ENCODE data around the gene SPOCK1. TPM values are rescaled to one million over a fixed set of nuclear protein-coding genes. Genes with fewer than 3 reads are reported as not detected.
"Not testable (repeated sequence)": the region's sequence is repeated elsewhere in the genome, so short reads cannot be mapped to it uniquely, and the experiment has no call there.

SPOCK1 gene
- total RNA-seq, 4 donors from 2014 or later = 22.7 to 117 (median 41.8) TPM

GRCh38 chr5:137234973-137235943, 263.9 kb downstream of the SPOCK1 start:
- TF ChIP-seq, protein P1, sequence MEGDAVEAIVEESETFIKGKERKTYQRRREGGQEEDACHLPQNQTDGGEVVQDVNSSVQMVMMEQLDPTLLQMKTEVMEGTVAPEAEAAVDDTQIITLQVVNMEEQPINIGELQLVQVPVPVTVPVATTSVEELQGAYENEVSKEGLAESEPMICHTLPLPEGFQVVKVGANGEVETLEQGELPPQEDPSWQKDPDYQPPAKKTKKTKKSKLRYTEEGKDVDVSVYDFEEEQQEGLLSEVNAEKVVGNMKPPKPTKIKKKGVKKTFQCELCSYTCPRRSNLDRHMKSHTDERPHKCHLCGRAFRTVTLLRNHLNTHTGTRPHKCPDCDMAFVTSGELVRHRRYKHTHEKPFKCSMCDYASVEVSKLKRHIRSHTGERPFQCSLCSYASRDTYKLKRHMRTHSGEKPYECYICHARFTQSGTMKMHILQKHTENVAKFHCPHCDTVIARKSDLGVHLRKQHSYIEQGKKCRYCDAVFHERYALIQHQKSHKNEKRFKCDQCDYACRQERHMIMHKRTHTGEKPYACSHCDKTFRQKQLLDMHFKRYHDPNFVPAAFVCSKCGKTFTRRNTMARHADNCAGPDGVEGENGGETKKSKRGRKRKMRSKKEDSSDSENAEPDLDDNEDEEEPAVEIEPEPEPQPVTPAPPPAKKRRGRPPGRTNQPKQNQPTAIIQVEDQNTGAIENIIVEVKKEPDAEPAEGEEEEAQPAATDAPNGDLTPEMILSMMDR (IDR thresholded peaks at IDR 0.05) = no peak
- ATAC-seq (ENCODE audit: low FRiP score) (no peak), DNase-seq (ENCODE audit: low spot score) (no peak)

- TF ChIP-seq, protein P1 (IDR thresholded peaks at IDR 0.05) = no peak
- ATAC-seq (ENCODE audit: low FRiP score) = no peak
- no peak for DNase-seq (ENCODE audit: low spot score)
Observed at GRCh38 chr5:137233726-137234125, 265.4 kb downstream of the SPOCK1 start.

DNA sequence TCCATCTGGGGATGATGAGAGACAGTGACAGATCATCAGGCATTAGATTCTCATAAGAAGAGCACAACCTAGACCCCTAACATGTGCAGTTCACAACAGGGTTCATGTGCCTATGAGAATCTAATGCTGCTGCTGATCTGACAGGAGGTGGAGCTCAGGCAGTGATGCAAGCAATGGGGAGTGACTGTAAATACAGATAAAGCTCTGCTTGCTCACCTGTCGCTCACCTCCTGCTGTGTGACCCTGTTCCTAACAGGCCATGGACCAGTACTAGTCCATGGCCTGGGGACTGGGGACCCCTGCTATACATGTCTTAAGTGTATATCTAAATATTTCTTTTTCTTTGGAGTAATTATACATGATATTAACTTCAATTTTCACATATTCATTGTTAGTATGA, 265.8 kb downstream of the SPOCK1 start:
- not testable (repeated sequence) for DNase-seq (ENCODE audit: low spot score); ATAC-seq (ENCODE audit: low FRiP score)

GRCh38 chr5:137231540-137231939, 267.6 kb downstream of the SPOCK1 start:
- DNase-seq (ENCODE audit: low spot score) (no peak), ATAC-seq (ENCODE audit: low FRiP score) (no peak)
- TF ChIP-seq, protein P1 (IDR thresholded peaks at IDR 0.05) = no peak

DNA sequence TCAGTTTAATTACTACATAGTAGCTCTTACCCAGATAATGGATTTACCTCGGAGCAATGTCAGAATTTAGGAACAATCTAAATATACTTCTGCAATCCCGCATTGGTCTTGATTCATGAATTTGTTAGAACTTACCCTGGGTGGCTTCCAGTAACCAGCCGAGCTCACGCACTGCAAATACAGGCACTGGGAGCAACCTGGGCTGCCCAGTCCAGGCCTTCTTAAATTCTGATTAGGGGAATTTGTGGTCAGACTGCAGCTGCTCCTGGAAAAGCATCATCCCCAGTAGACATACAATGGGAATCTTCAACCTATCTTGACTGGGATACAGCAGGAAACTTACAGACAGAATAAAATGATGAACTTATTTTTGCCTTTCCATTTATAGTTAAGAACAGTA, 270.3 kb downstream of the SPOCK1 start:
- DNase-seq (ENCODE audit: low spot score) (no peak), ATAC-seq (ENCODE audit: low FRiP score) (no peak)
- TF ChIP-seq, protein P1 (IDR thresholded peaks at IDR 0.05) = no peak

DNA sequence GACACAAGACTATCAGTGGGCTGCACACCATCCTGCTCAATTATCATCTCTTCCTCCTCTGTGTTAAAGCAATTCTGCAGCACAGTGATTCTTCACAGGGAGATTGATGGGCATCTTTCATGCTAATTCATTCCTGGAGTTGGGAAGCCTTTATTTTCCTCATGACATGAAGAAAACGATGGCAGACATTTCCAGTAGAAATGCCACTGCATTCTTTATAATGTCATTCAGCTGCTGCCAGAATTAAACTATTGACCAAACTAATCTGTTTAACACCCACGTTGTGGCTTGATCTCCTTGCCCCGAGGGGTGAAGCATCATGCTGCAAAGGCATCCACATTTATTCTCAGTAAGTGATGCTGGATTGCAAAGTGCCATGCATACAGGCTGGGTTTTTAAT, 273.0 kb downstream of the SPOCK1 start:
- no peak for ATAC-seq (ENCODE audit: low FRiP score)
- TF ChIP-seq, protein P1 (IDR thresholded peaks at IDR 0.05) = no peak
- no peak for DNase-seq (ENCODE audit: low spot score)

DNA sequence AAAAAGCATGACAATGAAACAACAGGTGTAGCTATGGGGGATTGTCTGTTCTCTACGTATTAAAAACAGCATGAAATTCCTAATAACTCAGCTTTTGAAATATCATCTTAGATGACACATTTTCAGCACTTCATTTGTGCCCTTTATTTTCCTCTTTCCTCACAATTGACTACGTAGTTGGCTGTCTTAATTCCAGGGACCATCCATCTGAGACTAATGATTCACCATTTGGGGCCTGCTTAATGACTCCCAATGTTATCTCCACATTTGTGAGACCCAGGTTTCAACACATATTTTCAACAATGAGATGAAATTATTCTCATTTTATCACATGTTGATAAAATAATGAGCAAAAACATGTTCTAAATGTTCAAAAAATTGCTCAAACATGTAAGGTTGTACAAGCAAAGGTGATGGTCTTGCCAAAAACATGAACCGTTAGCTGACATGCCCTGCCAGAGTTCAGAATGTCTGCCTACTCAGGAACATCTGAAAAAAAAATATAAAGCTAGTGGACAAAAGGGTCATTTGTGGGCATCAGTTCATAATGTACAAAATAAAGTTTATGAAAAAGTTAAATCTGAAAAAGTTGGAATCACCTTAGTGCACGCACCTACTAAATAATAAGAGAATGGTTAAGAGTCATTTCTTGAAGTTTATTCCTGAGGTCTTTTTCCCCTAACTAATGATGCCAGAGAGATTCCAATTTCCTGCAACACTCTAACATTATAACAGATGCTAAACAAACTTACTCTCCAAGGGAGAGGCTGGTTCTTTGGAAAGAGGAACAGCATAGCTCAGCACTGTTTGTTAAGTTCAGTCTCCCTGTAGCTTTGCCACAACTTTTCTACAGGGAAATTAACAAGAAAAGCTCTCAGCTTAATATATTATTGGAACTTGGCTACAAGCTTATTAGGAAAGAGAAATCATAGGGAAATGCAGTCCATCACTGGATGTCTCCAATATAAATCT, 275.5 kb downstream of the SPOCK1 start:
- TF ChIP-seq, protein P1 (IDR thresholded peaks at IDR 0.05) = no peak
- no peak for ATAC-seq (ENCODE audit: low FRiP score)
- DNase-seq (ENCODE audit: low spot score) = no peak

Data from omental fat pad (tissue), 4 donors.